Activated CD4-positive, alpha-beta T cell treated with anti-CD3 and anti-CD28 coated beads, Interleukin-2, Interleukin-6, amounts not matched to agents 100 ng/mL and 50 ng/mL, durations not matched to agents 16 hours and 8 hours (primary cell): ENCODE data around the gene CACNA2D3.

Source experiments
- DNase-seq: peaks from one replicate; pipeline ENCODE4 v3.0.0-alpha.2; 2020

Gene CACNA2D3

GRCh38 chr3:54223063-54223462, 100.7 kb downstream of the CACNA2D3 start:
- DNase-seq = no peak

GRCh38 chr3:54225841-54226528, 103.6 kb downstream of the CACNA2D3 start:
- no peak for DNase-seq

DNA sequence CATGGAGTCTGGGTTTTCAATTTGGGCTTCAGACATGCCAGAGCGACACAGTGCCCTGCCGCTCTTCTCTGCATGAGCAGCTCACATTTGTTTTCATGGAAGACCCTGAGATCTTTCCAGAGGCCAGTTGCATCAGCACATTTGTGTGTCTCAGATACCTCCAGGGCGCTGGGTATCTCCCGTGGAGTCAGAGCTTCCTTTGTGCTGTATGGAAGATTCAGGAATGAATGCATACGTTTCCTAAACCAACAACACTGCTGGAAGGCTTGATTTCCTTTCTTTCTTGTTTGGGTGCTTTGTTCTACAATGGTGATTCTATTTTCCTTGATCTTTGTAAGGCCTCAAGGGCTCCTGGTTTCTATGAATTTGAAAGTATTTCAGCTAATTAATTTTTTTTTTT, 106.5 kb downstream of the CACNA2D3 start:
- no peak for DNase-seq

GRCh38 chr3:54232618-54233017, 110.3 kb downstream of the CACNA2D3 start:
- DNase-seq = no peak

DNA sequence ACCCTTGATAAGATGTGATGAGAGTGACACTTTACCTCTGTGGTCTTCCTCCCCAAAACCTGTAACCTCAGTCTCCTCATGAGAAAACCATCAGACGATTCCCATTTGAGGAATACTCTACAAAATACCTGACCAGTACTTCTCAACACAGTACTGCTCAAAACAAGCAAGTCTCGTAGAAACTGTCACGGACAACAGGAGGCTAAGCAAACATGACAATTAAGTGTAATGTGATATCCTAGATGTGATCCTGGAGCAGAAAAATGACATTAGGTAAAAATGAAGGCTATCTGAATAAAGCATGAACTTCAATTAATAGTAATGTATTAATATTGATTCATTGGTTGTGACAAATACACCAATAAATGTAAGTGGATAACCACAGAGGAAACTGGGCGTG, 113.6 kb downstream of the CACNA2D3 start:
- no peak for DNase-seq

- DNase-seq = no peak
Observed at GRCh38 chr3:54237109-54237508, 114.8 kb downstream of the CACNA2D3 start.

GRCh38 chr3:54237788-54238502, 115.6 kb downstream of the CACNA2D3 start:
- DNase-seq = no peak

GRCh38 chr3:54240309-54240708, 118.0 kb downstream of the CACNA2D3 start:
- no peak for DNase-seq

GRCh38 chr3:54243056-54243931, 120.9 kb downstream of the CACNA2D3 start:
- DNase-seq = no peak

DNA sequence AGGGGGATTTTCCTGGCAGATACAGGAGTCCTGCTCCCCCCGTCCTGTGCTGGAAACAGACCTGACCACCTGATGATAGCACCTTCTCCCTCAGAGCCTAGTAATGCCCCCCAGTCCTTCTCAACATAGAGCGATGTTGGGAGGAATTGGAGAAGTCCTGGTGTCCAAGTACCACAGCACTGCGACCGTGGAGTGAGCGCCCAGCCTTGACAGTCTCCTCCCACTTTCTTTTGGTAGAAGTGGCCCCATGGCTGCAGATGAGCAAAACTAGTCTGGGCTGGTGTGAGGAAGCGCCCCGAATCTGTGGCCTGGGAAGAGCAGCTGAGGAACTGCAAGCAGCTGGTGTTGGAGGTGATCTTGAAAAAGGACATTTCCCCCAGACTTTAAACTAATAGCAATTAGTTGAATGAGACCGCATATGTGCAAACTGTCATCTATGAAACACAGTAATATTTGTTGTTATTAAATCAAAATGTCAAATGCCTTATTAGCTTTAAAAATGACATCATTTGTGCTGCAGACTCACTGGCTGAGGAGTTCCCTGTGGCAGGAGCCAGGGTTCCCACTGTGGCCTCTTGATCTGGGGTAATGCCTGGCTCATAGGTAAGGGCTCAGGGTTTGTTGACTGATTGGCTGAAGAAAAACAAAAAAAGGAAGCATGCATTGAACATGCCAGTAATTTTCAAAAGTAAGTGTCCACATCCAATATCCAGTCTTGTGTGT, 121.8 kb downstream of the CACNA2D3 start:
- no peak for DNase-seq

DNA sequence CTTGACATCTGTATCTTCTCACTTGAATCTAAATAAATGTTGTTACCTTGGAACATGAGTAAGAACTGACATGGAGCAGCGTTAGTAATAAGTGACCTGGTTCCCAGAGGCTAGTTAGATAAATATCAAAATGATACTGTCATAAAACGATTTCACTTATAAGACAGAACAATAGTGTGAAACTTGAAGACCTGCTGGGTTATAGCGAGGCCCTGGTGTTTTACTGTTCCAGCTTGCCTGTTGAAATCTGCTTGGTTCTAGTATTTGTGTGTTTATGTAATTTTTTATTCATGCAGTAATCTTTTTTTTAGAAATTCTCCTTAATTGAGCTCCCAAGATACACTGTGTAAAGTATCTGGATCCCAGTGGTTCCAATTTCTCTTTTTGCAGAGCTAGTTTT, 129.4 kb downstream of the CACNA2D3 start:
- DNase-seq = no peak

GRCh38 chr3:54257125-54257720, 134.9 kb downstream of the CACNA2D3 start:
- no peak for DNase-seq

GRCh38 chr3:54259636-54260035, 137.3 kb downstream of the CACNA2D3 start:
- no peak for DNase-seq

DNA sequence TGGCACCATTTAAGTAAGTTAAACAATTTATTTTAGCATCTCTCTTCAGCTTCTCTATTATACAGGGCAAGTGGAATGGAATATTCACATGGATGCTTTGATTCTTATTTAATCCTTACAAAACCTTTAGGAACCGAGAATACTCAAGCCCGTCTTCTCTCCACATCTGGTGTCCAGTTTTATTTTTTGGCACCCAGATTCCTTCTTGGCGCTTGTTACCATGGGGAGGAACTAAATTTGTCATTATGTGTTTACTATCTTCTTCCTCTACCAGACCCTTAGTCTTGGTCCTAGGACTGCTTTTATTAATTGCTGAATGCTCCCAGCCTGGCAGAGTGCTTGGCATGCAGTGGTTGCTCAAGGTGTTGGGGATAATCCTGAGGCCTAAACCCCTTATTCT, 138.8 kb downstream of the CACNA2D3 start:
- no peak for DNase-seq

DNA sequence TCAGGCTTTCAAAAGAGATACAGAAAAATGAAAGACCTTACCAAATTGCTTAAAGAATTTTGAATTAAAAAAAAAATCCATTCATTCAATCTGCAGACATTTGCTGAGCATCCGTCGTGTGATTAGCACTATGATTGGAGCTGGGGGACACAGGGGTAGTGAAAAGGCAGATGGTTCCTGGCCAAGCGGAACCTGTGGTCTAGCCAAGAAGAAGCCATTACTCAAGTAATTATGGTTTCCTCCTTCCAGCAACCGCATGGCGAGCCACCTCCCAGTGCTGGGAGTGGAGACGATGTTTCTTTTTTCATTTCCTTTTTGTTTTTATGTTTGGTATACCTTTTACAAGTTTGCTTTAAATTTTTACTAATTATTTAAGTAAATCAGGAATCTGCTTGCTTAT, 140.2 kb downstream of the CACNA2D3 start:
- DNase-seq = no peak

DNA sequence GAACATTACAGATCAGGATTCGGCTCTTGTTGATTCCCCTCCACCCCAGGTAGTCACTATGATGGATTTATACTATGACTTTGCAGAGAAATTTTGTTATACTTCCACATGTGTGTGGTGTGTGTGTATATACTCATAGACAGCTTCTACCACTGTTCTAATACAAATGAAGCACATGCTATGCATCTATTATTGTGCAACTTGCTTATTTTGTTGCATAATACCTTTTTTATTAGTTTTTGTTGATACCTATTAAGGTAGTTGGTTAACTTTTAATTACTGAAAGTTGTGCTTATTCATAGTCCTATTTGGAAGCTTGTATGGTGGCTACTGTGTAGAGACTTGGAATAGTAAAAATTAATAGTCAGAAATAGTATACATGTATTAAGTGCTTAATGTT, 140.6 kb downstream of the CACNA2D3 start:
- no peak for DNase-seq

DNA sequence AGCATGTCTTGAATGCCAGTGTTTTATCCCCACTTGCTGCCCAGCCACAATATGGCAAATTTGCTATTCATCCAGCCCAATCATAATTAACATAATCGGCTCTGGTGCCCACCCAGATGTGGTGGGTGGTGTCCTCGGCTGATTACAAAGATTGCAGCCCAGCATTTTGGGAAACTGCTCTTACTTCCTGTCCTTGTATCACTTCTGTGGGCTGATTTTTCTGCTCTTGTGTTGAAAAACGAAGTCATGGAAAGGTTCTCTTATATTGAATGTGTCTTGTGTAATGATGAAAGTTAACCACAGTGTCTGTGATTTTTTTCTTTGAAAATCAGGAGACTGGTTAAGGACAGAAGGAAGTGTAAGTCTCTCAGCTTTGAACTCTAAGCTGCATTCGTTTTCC, 141.7 kb downstream of the CACNA2D3 start:
- no peak for DNase-seq

DNA sequence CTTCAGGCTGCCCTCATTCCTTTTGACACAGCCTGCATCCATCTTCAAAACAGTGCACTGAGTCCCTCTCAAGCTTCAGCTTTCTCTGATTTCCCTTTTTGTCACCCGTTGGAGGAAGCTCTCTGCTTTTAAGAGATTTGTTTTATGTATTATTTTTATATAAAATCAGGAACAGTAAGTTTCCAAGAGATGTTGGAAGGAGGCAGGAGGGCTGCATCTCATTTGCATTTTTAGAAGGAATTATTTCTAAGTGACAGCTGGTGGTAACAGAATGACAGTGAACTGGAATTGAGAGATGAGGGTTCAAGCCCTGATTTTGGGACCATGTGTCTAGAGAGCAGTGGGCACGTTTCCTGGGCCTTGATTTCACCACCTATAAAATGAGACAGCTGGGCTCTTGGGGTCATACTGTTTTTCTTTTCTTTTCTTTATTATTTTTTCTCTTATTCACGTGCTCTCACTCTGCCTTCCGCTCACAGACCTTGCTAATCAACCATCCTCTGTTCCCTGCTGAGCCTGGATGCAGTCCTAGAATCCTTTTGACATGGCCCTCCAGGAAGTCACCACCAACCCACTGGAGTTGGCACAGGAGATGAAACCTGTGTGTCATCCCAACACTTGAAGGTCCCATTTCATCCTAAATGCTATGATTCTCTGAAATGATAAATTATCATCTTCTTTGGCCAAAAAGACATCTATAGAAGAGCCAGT, 148.6 kb downstream of the CACNA2D3 start:
- DNase-seq = no peak

DNA sequence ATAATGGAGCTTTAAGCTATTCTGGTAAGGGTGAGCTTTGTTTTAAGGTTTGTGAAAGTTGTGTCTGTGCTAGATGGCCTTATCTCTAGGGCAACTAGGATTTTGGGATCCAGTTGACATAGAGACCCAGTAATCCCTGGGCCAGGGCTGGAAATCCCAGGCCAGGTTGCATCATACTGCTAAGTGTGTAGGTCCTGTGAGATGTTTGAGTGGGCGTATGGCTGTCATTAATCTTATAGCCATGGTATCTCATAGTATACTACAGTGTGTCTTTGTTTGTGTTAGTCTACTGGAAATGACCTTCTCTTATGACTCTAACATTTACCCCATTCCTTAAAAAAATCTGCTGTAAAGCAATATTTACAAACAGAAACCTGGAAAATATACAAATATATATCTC, 151.4 kb downstream of the CACNA2D3 start:
- DNase-seq = no peak

DNA sequence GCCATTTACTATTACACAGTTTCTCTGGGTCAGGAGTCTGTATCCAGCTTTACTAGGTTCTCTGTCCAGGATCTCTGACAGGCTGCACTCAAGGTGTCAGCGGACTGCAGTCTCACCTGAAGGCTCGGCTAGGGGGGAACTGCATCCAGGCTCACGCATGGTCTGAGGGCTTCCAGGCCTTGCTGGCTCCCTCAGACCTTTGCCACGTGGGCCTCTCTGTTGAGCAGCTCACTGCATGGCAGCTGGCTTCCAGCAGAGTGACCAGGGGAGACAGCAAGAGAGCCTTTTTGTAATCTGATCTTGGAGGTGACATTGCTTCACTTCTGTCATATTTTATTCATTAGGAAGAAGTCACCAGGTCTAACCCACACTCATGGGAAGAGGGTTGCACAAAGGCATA, 152.3 kb downstream of the CACNA2D3 start:
- no peak for DNase-seq

- DNase-seq = no peak
Observed at GRCh38 chr3:54279005-54279583, 156.7 kb downstream of the CACNA2D3 start.

GRCh38 chr3:54283470-54283869, 161.1 kb downstream of the CACNA2D3 start:
- no peak for DNase-seq
